Neural cell (in vitro differentiated cells): ENCODE measurements around the gene SMIM13.
"Not testable (repeated sequence)": the region's sequence is repeated elsewhere in the genome, so short reads cannot be mapped to it uniquely, and the experiment has no call there.

ENCODE experiments used
- CTCF ChIP-seq: fragments of 450-650 bp; IDR thresholded peaks from 2 replicates; pipeline ENCODE4 v1.5.1; 2014; ENCODE audit warnings: antibody characterized with exemption, mild to moderate bottlenecking, moderate library complexity; ENCODE audit not compliant: poor library complexity, severe bottlenecking
- EP300 ChIP-seq: fragments of 450-650 bp; conservative IDR thresholded peaks from 2 replicates; pipeline ENCODE4 v1.6.1; 2014; ENCODE audit warnings: antibody characterized with exemption, mild to moderate bottlenecking, moderate library complexity; ENCODE audit not compliant: poor library complexity, severe bottlenecking
- EZH2 ChIP-seq: fragments of 200-600, 300-800 bp; shearing (Covaris generic), sonication (generic); IDR thresholded peaks from 2 replicates; pipeline ENCODE4 v1.6.1; 2014; ENCODE audit warnings: antibody characterized with exemption, low read length, borderline replicate concordance, mild to moderate bottlenecking; ENCODE audit not compliant: insufficient read depth, poor library complexity, severe bottlenecking
- POLR2AphosphoS5 ChIP-seq: IDR thresholded peaks from 2 replicates; pipeline ENCODE4 v1.6.1; 2012
- RAD21 ChIP-seq: fragments of 450-650 bp; conservative IDR thresholded peaks from 2 replicates; pipeline ENCODE4 v1.6.1; 2014; ENCODE audit warnings: antibody characterized with exemption, mild to moderate bottlenecking, moderate library complexity

- TF ChIP-seq EZH2, CTCF, POLR2AphosphoS5, RAD21, EP300: not testable (repeated sequence)
Measured at GRCh38 chr6:11115808-11116536, 22.3 kb downstream of the SMIM13 start.
